ENCODE results near the gene GPR55. TPM values are rescaled to one million over a fixed set of nuclear protein-coding genes. Genes with fewer than 3 reads are reported as not detected.
A peak's percentile ranks its signal among the peaks of the same experiment; 100 is the strongest.

The GPR55 gene
- total and polyA plus RNA-seq, 8 donors, result 0.02 to 0.12 (median 0.06) TPM; not detected in 3

DNA sequence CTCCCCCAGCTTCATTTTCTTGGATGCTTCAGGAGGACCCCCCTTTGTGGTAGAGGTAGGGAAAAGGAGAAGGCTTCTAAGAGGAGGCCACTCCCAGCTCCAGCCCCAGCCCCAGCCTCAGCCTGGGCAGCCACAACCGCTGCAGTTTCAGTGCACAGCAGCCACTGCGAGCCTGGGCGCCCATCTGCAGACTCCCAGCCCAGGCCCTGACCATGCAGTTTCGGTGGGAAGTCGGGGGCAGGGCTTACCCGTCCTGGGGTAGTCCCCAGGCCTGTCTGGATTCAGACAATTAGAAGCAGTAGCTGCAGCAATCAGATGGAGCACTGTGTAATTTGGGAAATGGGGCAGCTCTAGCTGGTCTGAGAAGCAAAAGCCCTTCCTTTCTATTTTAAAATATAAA lies 31.7 kb downstream of the GPR55 start:
- 52 to 61% methylated on average over 6 of the region's 6 CpGs for WGBS, 2 donors
- no peaks in the 10 kb centered on the region for H3K9me3 ChIP-seq
- intact Hi-C loops (cut with DNase I), result no loop called here
- no peaks in the 10 kb centered on the region for H3K4me1 ChIP-seq
- H3K27me3 ChIP-seq, result no peaks in the 10 kb centered on the region
- ATAC-seq (peak in 1 of 4 donors; percentile 27), DNase-seq (peak in 2 of 6 donors; percentile 43 to 48), FAIRE-seq (no peak)
- no peaks in the 10 kb centered on the region for H3K36me3 ChIP-seq
- H3K4me3 ChIP-seq, result no peak overlapping the region
- H3K27ac ChIP-seq, result no peak overlapping the region
- TF ChIP-seq, protein P1, sequence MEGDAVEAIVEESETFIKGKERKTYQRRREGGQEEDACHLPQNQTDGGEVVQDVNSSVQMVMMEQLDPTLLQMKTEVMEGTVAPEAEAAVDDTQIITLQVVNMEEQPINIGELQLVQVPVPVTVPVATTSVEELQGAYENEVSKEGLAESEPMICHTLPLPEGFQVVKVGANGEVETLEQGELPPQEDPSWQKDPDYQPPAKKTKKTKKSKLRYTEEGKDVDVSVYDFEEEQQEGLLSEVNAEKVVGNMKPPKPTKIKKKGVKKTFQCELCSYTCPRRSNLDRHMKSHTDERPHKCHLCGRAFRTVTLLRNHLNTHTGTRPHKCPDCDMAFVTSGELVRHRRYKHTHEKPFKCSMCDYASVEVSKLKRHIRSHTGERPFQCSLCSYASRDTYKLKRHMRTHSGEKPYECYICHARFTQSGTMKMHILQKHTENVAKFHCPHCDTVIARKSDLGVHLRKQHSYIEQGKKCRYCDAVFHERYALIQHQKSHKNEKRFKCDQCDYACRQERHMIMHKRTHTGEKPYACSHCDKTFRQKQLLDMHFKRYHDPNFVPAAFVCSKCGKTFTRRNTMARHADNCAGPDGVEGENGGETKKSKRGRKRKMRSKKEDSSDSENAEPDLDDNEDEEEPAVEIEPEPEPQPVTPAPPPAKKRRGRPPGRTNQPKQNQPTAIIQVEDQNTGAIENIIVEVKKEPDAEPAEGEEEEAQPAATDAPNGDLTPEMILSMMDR (IDR thresholded peaks at IDR 0.05), result no peak

DNA sequence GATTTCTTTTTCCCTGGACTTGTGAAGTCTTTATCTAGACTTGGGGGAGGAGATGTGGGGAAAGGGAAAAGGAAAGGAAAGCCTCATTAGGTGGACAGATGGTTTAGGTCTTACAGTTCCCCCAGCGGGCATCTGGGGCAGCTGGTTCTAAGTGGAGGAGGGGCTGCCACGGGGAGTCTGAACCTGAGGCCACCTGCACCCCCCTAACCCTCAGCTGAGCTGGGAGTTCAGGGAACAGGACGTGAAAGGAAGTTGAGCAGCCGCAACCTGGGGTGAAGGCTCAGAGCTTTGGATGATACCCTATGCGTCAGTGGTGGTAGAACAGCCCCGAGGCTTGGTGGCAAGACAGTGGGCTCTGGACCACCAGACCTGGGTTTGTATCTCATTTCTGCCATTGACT lies 33.5 kb downstream of the GPR55 start:
- 57 to 64% methylated on average over 6 of the region's 6 CpGs for WGBS, 2 donors
- Histone ChIP-seq H3K9me3 (no peaks in the 10 kb centered on the region), H3K27me3 (no peaks in the 10 kb centered on the region), H3K27ac (no peak overlapping the region), H3K4me1 (no peaks in the 10 kb centered on the region), H3K36me3 (no peaks in the 10 kb centered on the region), H3K4me3 (no peak overlapping the region)
- TF ChIP-seq, protein P1 (IDR thresholded peaks at IDR 0.05), result no peak
- intact Hi-C loops (cut with DNase I), result no loop called here
- DNase-seq (peak in 1 of 6 donors; percentile 21), ATAC-seq (no peak), FAIRE-seq (no peak)

DNA sequence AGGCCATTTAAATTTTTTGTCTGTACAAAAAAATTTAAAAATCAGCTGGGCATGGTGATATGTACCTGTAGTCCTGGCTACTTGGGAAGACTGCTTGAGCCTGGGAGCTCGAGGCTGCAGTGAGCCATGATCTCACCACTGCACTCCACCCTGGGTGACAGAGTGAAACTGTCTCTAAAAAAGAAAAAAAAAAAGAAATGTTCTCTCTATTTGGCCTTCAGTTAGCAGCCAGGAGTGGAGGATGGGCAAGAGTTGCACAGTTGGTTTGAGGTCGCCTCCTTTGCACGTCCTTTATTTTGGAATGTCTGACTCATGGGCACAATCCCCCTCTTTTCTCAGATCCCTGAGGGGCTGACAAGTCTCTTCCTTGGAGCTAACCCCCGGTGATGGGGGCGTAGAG lies 34.0 kb downstream of the GPR55 start:
- Histone ChIP-seq H3K27ac (no peak overlapping the region), H3K4me3 (no peak overlapping the region), H3K36me3 (no peaks in the 10 kb centered on the region), H3K4me1 (no peaks in the 10 kb centered on the region), H3K9me3 (no peaks in the 10 kb centered on the region), H3K27me3 (no peaks in the 10 kb centered on the region)
- ATAC-seq, result no peak
- TF ChIP-seq, protein P1 (IDR thresholded peaks at IDR 0.05), result no peak
- WGBS, 2 donors, result 45% methylated on average over 5 of the region's 5 CpGs
- intact Hi-C loops (cut with DNase I), result no loop called here
- no peak for FAIRE-seq
- DNase-seq, result no peak

DNA sequence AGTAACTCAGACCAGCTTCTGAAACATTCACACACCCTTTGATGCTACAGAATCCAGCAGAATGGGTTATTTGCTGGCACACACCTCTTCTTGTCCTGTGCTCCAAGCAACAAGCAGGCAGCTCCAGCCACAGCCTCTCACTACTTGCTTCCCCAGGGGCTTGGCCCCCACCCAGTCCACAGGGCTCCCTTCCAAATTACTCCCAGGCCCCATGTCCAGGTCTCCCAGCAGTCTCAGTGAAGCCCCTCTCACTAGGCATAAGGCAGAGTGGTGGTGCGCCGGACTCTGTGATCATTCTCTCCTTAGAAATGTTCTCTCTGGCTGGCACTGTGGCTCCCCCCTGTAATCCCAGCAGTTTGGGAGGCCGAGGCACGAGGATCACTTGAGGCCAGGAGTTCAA lies 34.4 kb downstream of the GPR55 start:
- no peak for ATAC-seq
- FAIRE-seq, result no peak
- no peak overlapping the region for H3K27ac ChIP-seq
- H3K9me3 ChIP-seq, result no peaks in the 10 kb centered on the region
- no peak overlapping the region for H3K4me3 ChIP-seq
- intact Hi-C loops (cut with DNase I), result no loop called here
- no peaks in the 10 kb centered on the region for H3K36me3 ChIP-seq
- TF ChIP-seq, protein P1 (IDR thresholded peaks at IDR 0.05), result no peak
- 78 to 89% methylated on average over 4 of the region's 4 CpGs for WGBS, 2 donors
- no peaks in the 10 kb centered on the region for H3K4me1 ChIP-seq
- no peaks in the 10 kb centered on the region for H3K27me3 ChIP-seq
- peak in 1 of 6 donors; percentile 21 for DNase-seq

DNA sequence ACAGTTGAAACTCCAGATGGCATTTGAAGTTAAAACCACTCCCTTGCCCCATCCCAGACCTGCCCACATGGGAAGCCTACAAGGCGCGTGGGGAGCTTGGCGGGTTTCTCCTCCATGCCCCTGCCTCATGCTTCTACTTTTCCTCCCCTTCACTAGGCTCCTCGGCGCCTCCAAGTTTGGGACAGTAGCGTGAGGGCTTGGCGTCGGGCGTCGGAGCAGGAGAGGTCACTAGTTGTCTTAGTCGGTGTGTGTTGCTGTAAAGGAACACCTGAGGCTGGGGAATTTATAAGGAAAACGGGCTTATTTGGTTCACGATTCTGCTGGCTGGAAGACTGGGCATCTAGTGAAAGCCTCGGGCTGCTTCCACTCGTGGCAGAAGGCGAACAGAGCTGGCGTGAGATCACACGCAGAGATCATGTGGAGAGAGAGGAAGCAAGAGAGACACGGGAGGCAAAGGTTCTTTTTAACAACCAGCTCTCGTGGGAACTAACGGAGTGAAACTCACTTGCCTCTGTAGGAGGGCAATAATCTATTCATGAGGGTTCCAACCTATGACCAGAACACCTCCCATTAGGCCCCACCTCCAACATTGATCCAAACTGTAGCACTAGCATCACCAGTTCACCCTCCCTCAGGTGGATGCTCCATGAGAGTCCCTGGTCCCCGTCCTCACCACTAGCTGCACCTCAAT lies 35.0 kb downstream of the GPR55 start:
- intact Hi-C loops (cut with DNase I), result no loop called here
- no peak for ATAC-seq

More for the DNA sequence above, 35.0 kb downstream of the GPR55 start:
- H3K9me3 ChIP-seq, result no peaks in the 10 kb centered on the region
- H3K27ac ChIP-seq, result no peak overlapping the region
- H3K27me3 ChIP-seq, result no peaks in the 10 kb centered on the region
- FAIRE-seq (no peak), DNase-seq (no peak)
- no peaks in the 10 kb centered on the region for H3K36me3 ChIP-seq
- TF ChIP-seq, protein P1 (IDR thresholded peaks at IDR 0.05), result no peak
- no peak overlapping the region for H3K4me3 ChIP-seq
- H3K4me1 ChIP-seq, result no peaks in the 10 kb centered on the region
- 73 to 81% methylated on average over 22 of the region's 22 CpGs for WGBS, 2 donors

All from pancreas (tissue), 10 donors.